ENCODE measurements around the gene ZBTB3. TPM values are rescaled to one million over a fixed set of nuclear protein-coding genes. Genes with fewer than 3 reads are reported as not detected.

The ZBTB3 gene
- total and polyA plus RNA-seq, 2 of the 13 experiments (the other 11 are each of a cell fraction or from before 2014, with no cell fraction given) = 3.4 to 5.2 TPM

GRCh38 chr11:62728171-62728988 lies 25.6 kb downstream of the ZBTB3 start, which contains the start of gene TTC9C (continued):
- no peak for TF ChIP-seq ZNF235 (CRISPR knock-in tag; IDR thresholded peaks at IDR 0.05; ENCODE audit: borderline replicate concordance)
- no peak for TF ChIP-seq MAFG (CRISPR knock-in tag; IDR thresholded peaks at IDR 0.05)
- TF ChIP-seq TRIM22 (IDR thresholded peaks at IDR 0.05) = no peak
- no peak for TF ChIP-seq ZNF891 (CRISPR knock-in tag; IDR thresholded peaks at IDR 0.05)
- no peak for TF ChIP-seq CCAR2 (optimal IDR thresholded peaks at IDR 0.05; ENCODE audit: low read depth, low read length)
- TF ChIP-seq PAXIP1 (CRISPR knock-in tag; conservative IDR thresholded peaks at IDR 0.05) = no peak; the same call in 1 of the 2 replicates
- TF ChIP-seq REXO4 (CRISPR knock-in tag; IDR thresholded peaks at IDR 0.05; ENCODE audit: borderline replicate concordance) = no peak
- TF ChIP-seq ZNF572 (CRISPR knock-in tag; IDR thresholded peaks at IDR 0.05) = no peak
- peak; percentile 65; the same call in 1 of the 2 replicates for TF ChIP-seq ZNF740 (CRISPR knock-in tag; IDR thresholded peaks at IDR 0.05)
- peak; percentile 64 for TF ChIP-seq MAX (IDR thresholded peaks at IDR 0.05)
- no peak for TF ChIP-seq PAX8 (CRISPR knock-in tag; IDR thresholded peaks at IDR 0.05; ENCODE audit: borderline replicate concordance)
- 0 out of 2 replicates have a peak, but pooled peaks have one; percentile 15 for TF ChIP-seq ATF3 (CRISPR knock-in tag; IDR thresholded peaks at IDR 0.05)
- TF ChIP-seq MLXIP (CRISPR knock-in tag; IDR thresholded peaks at IDR 0.05; ENCODE audit: borderline replicate concordance) = no peak
- TF ChIP-seq PLSCR1 (CRISPR knock-in tag; IDR thresholded peaks at IDR 0.05; ENCODE audit: borderline replicate concordance) = no peak
- TF ChIP-seq GABPB1 (CRISPR knock-in tag; IDR thresholded peaks at IDR 0.05) = peak; percentile 93
- TF ChIP-seq ZNF780A (CRISPR knock-in tag; IDR thresholded peaks at IDR 0.05) = no peak
- no peak for TF ChIP-seq ZNF337 (CRISPR knock-in tag; IDR thresholded peaks at IDR 0.05; ENCODE audit: borderline replicate concordance, low read depth)
- no peak for TF ChIP-seq TSC22D2 (CRISPR knock-in tag; IDR thresholded peaks at IDR 0.05; ENCODE audit: borderline replicate concordance)
